OCI-LY7 (cell line): ENCODE data around the gene PPT2.

Experiments used
- CTCF ChIP-seq: fragments of 200-600 bp; sonication (generic); conservative IDR thresholded peaks from 2 replicates; pipeline ENCODE4 v1.5.1; 2014; ENCODE audit warnings: mild to moderate bottlenecking, antibody characterized with exemption, low read length, moderate library complexity, mixed read lengths
- EZH2phosphoT487 ChIP-seq: fragments of 200-600 bp; sonication (generic); IDR thresholded peaks from 2 replicates; pipeline ENCODE4 v1.6.1; 2018; ENCODE audit warnings: low read depth, borderline replicate concordance, mild to moderate bottlenecking, mixed run types, antibody characterized with exemption, low read length, moderate library complexity, mixed read lengths

- TF ChIP-seq CTCF, result no peak
- no peak for TF ChIP-seq EZH2phosphoT487
These were observed 13.3 kb downstream of the PPT2 start for GRCh38 chr6:32167154-32167760.
